ENCODE data around the gene GGNBP2. TPM values are rescaled to one million over a fixed set of nuclear protein-coding genes. Genes with fewer than 3 reads are reported as not detected.

Gene GGNBP2
- total RNA-seq, 1 experiment from 2014 or later: 83.3 TPM

DNA sequence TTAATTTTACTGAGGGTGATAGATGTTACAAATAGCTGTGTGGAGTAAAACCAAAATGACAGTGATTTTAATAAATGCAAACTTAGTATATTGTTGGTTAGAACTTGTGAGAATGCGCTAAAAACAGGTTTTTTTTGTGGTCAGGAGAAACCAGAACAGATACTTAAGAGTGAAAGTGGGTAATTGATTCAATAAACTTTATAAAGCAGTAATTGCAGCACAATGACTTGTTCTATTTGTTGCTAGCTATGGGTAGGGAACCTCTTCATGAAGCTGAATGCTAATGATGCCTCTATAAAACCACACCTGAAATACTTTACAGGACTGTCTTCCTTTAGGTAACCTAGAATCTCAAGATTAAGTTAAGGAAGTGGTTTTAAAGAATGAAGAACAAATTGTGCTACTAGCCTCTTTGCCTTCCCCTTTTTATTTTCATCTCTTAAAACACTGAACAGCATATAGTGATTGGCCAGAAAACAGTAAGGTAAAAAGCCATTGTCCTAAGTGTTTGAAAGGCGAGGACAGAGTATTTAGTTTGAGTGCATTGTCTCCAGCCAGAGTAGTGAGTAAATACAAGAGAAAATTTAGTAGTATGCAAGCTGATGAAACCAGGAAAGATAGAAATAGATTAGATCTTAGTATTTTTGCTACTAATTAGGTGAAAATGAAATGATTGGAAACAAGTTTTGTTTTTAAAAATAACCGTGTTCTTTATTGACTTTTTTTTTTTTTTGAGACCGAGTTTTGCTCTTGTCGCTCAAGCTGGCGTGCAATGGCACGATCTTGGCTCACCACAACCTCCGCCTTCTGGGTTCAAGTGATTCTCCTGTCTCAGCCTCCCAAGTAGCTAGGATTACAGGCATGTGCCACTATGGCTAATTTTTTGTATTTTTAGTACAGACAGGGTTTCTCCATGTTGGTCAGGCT lies 6.0 kb downstream of the GGNBP2 start:
- DNase-seq (ENCODE audit: low spot score): no peak

GRCh38 chr17:36553459-36553858 lies 8.7 kb downstream of the GGNBP2 start:
- no peak for DNase-seq (ENCODE audit: low spot score)

DNA sequence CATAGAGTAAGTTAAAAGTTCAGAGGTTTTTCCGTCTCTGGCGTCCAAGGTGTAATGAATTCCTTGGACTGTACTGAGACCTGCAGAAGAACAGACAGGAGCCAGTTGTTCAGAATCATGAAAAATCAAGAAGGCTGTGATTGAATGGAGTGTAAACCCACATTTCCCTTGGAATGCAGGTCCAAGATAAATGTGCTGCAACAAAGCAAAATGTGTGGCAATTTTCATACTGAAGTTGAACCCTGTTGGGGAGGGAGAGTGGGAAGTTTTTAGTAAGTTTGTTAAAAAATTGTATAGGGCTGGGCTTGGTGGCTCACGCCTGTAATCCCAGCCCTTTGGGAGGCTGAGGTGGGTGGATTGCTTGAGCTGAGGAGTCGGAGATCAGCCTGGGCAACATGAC lies 21.4 kb downstream of the GGNBP2 start:
- DNase-seq (ENCODE audit: low spot score): no peak

DNA sequence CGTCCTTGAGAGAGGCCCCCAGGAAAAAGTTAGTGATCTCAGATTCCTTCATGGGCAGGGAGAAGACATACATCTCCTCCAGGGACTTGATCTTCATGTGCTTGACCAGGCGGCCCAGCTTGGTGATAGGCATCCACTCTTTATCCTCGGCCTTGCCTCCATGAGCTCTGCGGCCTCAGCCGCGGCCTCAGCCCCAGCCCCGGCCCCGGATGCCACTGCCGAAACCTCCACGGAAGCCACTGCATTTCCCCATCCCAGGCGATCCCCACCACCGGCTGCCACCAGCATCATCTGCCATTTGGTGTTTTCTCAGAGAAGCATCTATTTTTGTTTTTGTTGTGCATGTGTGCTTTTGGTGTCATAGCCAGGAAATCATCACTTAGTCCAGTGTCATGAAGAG lies 30.3 kb downstream of the GGNBP2 start:
- DNase-seq (ENCODE audit: low spot score): no peak

- no peak for DNase-seq (ENCODE audit: low spot score)
Observed at GRCh38 chr17:36576793-36577192, 32.1 kb downstream of the GGNBP2 start.

DNA sequence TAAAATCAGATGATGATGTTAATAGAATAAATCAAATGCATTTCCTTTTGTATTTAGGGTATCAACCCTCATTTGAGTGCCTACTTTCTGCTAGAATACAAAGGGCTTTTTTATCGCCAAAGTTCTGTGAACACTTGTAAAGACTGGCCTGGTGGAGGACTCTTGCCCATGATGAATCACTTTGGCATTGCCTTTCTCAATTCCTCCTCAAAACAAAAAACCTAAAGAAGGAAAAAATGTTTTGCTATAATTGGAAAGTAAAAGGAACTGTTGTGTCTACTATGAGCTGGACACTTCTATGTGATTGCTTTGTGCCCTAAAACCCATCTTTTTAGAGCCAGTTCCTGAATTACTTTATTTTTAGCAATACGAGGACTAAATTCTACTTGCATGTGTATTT lies 34.0 kb downstream of the GGNBP2 start:
- DNase-seq (ENCODE audit: low spot score): no peak

DNA sequence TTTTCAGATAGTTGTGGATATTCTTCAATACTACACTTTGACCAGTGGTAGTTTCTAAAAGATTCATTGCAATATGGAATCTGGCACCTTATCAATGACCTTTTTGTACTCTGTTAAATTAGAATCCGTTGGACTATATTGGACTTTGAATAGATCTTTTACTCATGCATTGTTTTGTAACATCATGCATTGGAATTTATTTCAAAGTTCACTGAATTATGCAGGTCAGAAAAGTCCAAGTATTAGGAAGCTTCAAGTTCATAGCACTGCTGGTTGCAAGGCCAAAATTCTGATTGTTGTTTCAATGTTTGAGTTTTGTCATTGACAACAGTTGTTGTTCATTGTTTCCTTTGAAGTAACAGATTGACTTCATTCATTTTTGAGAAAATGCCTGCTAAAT lies 39.1 kb downstream of the GGNBP2 start:
- DNase-seq (ENCODE audit: low spot score): no peak

DNA sequence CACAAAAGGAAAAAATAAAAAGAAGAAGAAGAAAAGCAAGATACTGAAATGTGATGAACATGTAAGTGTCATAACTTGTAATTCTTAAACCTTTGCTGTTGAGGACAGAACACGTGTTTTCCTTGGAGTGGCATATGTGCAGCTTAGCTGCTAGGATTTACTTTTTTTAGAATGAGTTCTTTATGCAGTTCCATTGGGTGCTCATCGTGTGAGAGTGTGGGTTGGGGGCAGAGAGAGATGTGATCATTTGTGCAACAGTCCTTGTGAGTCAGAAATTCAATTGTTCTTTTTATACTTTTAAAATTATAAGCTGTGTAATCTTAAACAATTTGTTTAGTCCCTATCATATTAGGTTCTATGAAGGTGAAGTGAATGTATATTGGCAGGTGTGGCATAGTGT lies 41.4 kb downstream of the GGNBP2 start:
- DNase-seq (ENCODE audit: low spot score): no peak

DNA sequence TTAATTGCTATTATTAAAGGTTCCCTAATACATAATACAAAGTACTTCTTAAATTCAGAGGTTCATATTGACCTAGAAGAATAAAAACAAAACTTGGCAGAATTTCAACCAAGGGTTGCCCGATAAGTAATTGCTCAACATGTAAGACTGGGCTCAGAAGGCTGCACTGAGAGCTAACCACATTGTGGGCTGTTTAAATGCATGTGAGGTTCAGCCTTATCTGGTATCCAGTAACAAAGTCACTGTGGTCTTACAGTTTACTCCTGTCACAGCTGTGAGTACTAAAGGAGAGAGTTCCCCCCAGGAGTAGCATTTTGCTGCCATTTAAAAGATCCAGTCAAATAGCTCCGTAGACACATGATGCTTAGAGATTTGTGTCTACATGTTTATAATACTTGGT lies 45.4 kb downstream of the GGNBP2 start:
- DNase-seq (ENCODE audit: low spot score): no peak

DNA sequence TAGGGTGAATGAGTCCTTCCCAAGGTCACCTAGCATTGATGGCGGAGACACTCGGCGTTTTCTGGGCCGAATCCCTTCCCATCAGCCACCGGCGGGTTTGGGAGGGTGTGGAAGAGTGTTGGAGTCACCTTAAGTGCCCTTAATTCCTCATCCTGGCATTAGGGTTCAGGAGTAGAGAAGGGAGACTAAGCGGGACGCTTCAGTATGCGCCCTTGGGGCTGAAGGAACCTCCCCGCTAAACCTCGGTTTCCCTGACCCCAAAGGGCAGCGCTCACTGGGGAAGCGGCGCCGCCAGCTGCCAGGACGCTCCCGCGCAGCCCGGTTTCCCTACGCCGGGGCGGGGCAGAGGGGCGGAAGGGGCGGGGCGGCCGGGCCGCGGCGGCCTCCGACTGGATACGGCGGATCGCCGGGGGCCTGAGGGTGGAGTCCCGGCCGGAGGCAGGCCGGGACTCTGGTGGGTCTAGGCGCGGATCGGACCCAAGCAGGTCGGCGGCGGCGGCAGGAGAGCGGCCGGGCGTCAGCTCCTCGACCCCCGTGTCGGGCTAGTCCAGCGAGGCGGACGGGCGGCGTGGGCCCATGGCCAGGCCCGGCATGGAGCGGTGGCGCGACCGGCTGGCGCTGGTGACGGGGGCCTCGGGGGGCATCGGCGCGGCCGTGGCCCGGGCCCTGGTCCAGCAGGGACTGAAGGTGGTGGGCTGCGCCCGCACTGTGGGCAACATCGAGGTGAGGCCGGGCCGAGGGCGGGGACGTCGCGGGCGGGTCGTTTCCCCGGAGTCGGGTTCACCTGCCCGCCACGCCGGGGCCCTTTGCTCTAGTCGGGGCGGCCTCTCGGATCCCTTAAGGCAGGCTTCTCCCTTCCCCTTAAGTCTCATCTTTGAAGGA lies 47.0 kb downstream of the GGNBP2 start, which contains the start of gene DHRS11:
DHRS11 (plus strand) TSS at position 446 of the 882 bp plus-strand sequence; CDS start at position 577, 131 bp downstream.
- DNase-seq (ENCODE audit: low spot score): peak; percentile 52

DNA sequence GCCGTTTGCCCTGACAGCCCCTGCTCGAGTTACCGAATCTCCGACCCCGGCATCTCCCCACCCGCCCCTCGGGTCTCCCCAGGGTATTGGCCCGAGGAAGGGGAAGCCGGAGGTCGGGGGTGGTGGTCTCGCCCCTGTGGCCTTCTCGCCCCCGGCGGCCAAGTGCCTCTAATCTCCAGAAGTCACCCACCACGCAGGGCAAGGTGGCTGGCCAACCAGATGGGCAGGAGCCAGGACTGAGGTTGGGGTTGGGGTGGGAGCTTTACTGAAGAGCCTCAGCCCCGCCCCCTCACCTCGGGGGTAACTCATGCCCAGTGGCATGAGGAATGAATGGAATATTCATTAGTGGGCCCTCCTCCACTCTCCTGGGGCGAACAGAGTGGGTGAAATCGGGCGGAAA lies 47.6 kb downstream of the GGNBP2 start:
- peak; percentile 32 for DNase-seq (ENCODE audit: low spot score)

GRCh38 chr17:36592716-36593321 lies 48.1 kb downstream of the GGNBP2 start:
- no peak for DNase-seq (ENCODE audit: low spot score)

GRCh38 chr17:36593656-36594316 lies 49.1 kb downstream of the GGNBP2 start:
- DNase-seq (ENCODE audit: low spot score): no peak

DNA sequence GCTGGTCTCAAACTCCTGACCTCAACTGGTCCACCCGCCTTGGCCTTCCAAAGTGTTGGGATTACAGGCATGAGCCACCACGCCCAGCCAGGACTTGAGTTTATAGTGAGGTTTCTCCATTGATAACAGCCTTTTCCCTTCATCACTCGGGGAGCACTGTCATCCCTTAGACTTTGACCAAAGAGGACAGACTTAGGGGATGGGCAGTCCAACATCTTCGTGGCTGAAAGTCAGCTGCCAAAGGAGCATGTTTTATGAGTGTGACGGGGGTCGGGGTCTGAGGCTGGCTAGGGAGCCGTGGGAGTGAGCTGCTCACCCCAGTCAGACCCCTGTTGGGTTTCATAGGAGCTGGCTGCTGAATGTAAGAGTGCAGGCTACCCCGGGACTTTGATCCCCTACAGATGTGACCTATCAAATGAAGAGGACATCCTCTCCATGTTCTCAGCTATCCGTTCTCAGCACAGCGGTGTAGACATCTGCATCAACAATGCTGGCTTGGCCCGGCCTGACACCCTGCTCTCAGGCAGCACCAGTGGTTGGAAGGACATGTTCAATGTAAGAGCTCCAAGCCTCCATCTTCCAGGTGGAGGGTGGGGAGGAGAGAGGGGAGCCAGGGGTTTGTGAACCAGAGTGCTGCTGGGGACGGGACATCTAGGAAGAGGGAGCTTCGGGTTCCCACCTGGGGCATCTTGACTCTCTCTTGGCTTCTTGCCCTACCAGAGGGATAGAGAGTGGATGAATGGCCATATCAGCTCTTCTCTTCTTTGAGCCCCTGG lies 50.1 kb downstream of the GGNBP2 start:
- DNase-seq (ENCODE audit: low spot score): no peak

GRCh38 chr17:36597226-36597625 lies 52.5 kb downstream of the GGNBP2 start:
- DNase-seq (ENCODE audit: low spot score): no peak

DNA sequence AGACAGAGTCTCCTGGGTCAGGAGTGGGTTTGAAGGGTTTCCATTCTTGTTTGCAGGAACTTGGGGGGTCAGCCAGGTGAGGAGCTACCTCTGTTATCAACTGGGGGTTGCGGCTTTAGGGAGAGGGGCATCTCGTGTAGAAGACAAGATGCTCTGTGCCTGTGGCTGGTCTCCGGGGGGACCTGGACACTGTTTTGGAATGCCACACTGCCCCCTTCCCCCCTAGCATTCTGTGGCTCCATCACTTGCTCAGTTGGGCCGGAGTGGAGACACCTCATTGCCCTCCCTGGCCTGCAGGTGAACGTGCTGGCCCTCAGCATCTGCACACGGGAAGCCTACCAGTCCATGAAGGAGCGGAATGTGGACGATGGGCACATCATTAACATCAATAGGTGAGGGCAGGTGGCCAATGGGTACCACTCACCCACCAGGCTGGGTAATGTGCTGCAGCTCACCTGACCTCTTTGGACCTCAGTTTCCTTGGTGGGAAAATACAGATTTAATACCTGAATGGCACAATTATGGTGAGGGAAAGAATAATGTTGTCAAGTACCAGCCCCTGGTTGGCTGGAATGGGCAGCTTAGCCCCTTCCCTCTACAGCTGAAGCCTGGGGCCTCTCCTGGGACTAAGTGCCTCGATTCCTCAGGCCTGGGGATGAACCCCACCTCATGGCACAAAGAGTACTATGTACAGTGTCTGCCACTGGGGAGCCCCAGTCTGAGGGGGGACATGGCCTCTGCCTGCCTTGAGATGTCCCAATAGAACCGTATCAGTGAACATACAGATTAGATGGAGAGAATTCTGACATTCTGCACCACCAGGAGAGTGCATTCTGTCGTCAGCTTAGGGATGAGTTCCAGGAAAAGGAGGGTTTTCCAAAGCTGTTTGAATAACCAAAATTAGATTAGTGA lies 53.4 kb downstream of the GGNBP2 start:
- DNase-seq (ENCODE audit: low spot score): no peak

DNA sequence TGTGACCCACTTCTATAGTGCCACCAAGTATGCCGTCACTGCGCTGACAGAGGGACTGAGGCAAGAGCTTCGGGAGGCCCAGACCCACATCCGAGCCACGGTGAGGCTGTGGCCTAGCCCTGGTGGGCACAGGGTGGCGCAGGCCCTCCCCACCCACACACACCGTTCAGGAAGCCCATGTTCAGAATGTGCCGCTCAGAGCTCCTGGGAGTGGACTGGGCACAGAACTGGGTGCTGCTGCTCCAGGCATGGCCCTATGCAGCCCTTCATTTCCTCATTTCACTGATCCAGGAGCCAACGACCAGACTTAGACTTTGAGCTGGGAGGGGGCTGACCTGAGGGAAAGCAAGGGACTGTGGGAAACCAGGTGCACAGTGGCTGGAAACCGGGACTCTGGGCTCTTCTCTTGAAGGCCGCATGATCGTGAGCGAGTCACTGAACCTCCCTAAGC lies 54.3 kb downstream of the GGNBP2 start:
- no peak for DNase-seq (ENCODE audit: low spot score)

- no peak for DNase-seq (ENCODE audit: low spot score)
Observed at GRCh38 chr17:36599546-36600250, 55.0 kb downstream of the GGNBP2 start.

DNA sequence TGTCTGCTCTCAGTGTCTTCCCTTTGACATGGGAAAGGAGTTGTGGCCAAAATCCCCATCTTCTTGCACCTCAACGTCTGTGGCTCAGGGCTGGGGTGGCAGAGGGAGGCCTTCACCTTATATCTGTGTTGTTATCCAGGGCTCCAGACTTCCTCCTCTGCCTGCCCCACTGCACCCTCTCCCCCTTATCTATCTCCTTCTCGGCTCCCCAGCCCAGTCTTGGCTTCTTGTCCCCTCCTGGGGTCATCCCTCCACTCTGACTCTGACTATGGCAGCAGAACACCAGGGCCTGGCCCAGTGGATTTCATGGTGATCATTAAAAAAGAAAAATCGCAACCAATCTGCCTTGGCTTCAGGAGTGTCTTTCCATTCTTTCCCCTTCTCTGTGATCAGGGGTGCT lies 55.7 kb downstream of the GGNBP2 start:
- DNase-seq (ENCODE audit: low spot score): no peak
